Keratinocyte (primary cell): ENCODE results near the gene BMP7.

Experiments
- EZH2 ChIP-seq: IDR thresholded peaks from one replicate; pipeline ENCODE4 v1.6.1; 2012; ENCODE audit warnings: inconsistent platforms, mild to moderate bottlenecking, low read length, moderate library complexity
- TF ChIP-seq, protein P1 (sequence below), 3 experiments: IDR thresholded peaks in 1 of 3; conservative IDR thresholded peaks in 1 of 3; optimal IDR thresholded peaks in 1 of 3; 2 replicates in 2 of 3; 3 replicates in 1 of 3; pipeline versions ENCODE3 to v1.5.1; 2011; ENCODE audit warnings: low read length in 3 of 3, mild to moderate bottlenecking in 3 of 3, moderate library complexity in 2 of 3, control low read depth in 1 of 3, inconsistent platforms in 1 of 3; ENCODE audit not compliant: insufficient read depth in 2 of 3; ENCODE audit errors: extremely low read depth in 1 of 3

- TF ChIP-seq, protein P1, sequence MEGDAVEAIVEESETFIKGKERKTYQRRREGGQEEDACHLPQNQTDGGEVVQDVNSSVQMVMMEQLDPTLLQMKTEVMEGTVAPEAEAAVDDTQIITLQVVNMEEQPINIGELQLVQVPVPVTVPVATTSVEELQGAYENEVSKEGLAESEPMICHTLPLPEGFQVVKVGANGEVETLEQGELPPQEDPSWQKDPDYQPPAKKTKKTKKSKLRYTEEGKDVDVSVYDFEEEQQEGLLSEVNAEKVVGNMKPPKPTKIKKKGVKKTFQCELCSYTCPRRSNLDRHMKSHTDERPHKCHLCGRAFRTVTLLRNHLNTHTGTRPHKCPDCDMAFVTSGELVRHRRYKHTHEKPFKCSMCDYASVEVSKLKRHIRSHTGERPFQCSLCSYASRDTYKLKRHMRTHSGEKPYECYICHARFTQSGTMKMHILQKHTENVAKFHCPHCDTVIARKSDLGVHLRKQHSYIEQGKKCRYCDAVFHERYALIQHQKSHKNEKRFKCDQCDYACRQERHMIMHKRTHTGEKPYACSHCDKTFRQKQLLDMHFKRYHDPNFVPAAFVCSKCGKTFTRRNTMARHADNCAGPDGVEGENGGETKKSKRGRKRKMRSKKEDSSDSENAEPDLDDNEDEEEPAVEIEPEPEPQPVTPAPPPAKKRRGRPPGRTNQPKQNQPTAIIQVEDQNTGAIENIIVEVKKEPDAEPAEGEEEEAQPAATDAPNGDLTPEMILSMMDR (optimal IDR thresholded peaks at IDR 0.05 in 1 of 3, IDR thresholded peaks at IDR 0.05 in 1 of 3, conservative IDR thresholded peaks at IDR 0.05 in 1 of 3; ENCODE audit: extremely low read depth in 1 of 3, insufficient read depth in 2 of 3, low read length in 3 of 3), result no peak
- TF ChIP-seq EZH2, result no peak
Observed at GRCh38 chr20:57313951-57314350, 47.5 kb upstream of the BMP7 start.
